GM23338 (cell line): ENCODE measurements around the gene SHB.

Source experiments
- CTCF ChIP-seq, 2 experiments: fragments of 200-600 bp in 1 of 2; sonication (generic) in 1 of 2; conservative IDR thresholded peaks; 2 replicates each; pipeline versions ENCODE4 v1.5.1 to v1.6.1; 2016 to 2017; ENCODE audit warnings: antibody characterized with exemption in 2 of 2, low read depth in 2 of 2, mild to moderate bottlenecking in 2 of 2, moderate library complexity in 1 of 2
- EZH2phosphoT487 ChIP-seq: fragments of 200-600 bp; sonication (generic); IDR thresholded peaks from one replicate; pipeline ENCODE4 v1.8.1; 2018; ENCODE audit warnings: antibody characterized with exemption; ENCODE audit not compliant: unreplicated experiment
- JUNB ChIP-seq: IDR thresholded peaks from one replicate; pipeline ENCODE4 v1.6.1; 2016; ENCODE audit warnings: antibody characterized with exemption; ENCODE audit not compliant: unreplicated experiment
- POLR2AphosphoS5 ChIP-seq: IDR thresholded peaks from 2 replicates; pipeline ENCODE4 v1.6.1; 2016; ENCODE audit warnings: antibody characterized with exemption, low read depth
- ZNF114 ChIP-seq: fragments of 250-450 bp; sonication (Bioruptor Pico); IDR thresholded peaks from 2 replicates; pipeline ENCODE4 v1.5.0; 2020; ENCODE audit warnings: mild to moderate bottlenecking, moderate library complexity

- TF ChIP-seq CTCF (conservative IDR thresholded peaks at IDR 0.05; ENCODE audit: low read depth in 2 of 2), result no peak
- no peak for TF ChIP-seq POLR2AphosphoS5
- TF ChIP-seq EZH2phosphoT487, result no peak
- no peak for TF ChIP-seq ZNF114
- TF ChIP-seq JUNB, result no peak
Measured at GRCh38 chr9:38079461-38080031, 10.5 kb upstream of the SHB start.
